GM18909 (cell line): Measurements from ENCODE around the gene CLNK.
A peak's percentile ranks its signal among the peaks of the same experiment; 100 is the strongest.

Experiments used
- ATAC-seq: cut with Tn5 transposase; IDR thresholded peaks from one replicate; pipeline ENCODE4 v1.9.1; 2021; ENCODE audit warnings: mild to moderate bottlenecking; ENCODE audit not compliant: unreplicated experiment, poor library complexity

Gene CLNK

DNA sequence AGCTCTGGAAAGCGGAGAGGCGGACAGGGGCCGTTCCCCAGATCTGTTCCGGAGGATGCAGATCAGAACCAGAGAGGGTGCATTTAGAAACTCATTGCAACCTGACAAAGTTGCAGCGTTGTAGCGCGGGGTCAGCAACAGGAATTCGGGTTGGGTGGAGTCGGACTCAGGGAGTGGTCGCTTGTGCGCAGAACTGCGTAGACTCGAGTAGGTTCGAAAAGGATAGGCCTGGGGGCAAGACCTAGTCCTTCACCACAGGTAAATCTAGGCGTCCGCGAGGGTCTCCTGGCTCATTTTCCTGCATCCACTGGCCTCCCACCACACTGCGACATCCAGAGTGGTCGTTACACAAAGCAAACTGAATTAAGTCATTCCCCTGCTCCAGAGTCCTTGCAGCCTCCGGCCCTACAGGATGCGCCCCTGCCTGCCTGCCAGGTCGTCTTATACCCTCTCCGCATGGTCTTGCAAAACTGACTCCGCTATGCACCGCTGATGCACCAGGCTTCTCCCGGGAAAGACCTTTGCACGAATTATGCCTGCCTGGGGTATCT is 222.6 kb downstream of the CLNK start:
- ATAC-seq = no peak

DNA sequence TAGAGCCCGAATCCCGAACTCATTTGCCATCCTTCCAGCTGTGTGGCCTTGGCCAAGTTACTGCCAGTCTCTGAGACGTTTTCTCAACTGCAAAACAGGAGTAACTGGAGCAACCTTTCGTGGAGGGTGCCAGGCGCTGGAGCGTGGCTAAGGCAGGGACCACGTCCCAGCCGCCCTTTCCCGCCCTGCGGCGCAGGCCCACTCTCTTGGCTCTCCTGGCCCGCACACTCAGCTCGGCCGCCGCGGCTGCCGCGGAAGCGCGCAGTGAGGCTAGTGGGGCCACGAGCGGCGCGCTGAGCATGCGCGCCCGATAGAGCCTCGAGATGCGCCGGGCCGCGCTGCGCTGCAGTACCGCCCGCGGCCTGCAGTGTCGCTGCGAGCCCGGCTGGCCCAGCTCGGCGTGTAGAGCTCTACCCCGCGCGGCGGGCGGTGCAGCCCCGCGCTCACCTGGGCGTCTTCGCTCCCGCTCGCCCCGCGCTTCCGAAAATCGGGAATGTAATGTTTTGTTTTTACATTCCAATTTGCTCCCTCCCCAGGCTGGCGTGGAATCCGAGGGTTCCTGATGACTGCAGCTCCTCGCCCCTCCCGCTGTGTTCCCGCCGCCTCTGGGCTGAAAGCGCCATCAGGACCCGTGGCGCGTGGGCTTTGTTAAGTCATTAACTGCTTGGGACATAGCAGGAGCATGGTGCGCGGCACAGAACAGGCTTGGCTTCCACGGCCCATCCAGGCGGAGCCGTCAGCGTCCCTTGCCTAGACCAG is 223.3 kb downstream of the CLNK start:
- peak; percentile 84 for ATAC-seq

DNA sequence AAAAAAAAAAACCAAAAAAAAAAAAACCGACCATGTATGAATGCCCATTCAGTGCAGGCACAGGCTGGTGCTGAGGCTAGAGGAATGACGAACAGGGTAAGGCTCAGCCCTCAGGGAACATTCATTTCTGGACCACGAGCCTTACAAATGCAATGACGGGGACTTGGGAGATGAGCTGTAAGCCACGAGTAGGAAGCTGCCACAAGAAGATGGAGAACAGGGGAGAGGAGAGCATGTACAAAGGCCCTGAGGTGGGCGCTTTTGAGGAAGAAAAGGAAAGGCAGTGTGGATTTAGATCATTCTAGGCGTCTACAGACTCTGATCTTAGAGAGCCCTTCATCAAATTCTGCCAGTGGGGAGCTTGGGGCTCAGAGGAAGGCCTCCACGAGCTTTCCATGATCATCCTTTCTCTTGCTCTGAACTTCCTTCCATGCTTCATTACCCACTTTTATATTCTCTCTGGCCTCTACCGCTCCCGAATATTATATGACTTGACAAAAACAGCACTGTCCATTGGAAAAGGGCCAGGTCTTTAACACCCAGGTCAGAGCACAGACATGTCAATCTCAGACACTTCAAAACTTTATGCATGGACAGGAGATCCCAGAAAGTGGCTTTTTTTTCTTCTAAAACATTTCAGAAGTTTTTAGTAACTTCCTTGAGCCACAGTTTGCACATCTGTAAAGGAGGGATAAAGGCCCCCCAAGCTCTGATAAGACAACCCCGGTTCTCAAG is 224.1 kb downstream of the CLNK start:
- no peak for ATAC-seq

DNA sequence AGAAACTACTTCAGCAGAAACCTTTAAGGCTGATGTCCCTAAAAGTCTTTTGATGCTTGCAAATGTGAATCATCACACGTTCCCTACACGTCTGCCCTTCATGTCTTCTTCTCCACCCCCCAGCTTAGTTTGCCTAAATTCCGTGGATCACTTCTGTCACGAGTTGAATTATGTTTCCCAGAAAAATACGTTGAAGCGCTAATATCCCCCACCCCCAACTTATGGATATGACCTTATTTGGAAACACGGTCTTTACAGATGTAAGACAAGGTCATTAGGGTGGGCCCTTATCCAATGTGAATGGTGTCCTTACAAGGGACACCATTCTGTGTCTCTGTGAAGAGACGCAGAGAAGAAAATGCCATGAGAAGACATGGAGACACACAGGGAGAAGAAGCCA is 225.3 kb downstream of the CLNK start:
- ATAC-seq = no peak

- ATAC-seq = no peak
These were observed 226.4 kb downstream of the CLNK start for GRCh38 chr4:10458177-10458576.

DNA sequence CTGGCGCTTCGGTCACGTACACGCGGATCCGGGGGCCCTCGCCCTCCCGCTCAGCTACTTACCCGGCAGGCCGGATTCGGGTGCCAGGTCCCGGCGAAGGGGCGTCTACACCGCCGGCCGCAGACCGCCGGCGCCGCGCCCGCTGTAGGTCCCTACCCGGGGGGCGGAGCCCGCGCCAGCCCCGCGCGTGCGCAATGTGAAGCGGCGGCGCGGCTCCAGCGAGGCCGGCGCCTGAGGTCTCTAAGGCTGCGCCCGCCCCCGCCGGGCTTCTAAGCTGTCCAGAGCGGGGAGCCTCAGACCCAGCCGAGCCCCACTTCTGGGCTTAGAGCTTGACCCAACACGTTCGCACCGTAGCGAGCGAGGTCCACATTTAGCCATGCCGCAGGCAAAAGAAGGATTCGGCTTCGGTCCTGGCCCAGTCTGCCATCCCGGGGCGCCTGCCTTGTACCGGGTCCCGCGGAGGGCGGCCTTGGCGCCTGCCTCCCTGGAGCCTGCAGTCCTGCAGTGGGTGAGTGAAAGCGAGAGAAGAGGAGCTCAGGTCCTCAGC is 227.2 kb downstream of the CLNK start, which contains the start of gene ZNF518B:
Gene ZNF518B (minus strand): TSS at position 172 of the 547 bp plus-strand sequence. CDS start 11,098 bp downstream, outside the sequence.
- ATAC-seq = peak; percentile 80

DNA sequence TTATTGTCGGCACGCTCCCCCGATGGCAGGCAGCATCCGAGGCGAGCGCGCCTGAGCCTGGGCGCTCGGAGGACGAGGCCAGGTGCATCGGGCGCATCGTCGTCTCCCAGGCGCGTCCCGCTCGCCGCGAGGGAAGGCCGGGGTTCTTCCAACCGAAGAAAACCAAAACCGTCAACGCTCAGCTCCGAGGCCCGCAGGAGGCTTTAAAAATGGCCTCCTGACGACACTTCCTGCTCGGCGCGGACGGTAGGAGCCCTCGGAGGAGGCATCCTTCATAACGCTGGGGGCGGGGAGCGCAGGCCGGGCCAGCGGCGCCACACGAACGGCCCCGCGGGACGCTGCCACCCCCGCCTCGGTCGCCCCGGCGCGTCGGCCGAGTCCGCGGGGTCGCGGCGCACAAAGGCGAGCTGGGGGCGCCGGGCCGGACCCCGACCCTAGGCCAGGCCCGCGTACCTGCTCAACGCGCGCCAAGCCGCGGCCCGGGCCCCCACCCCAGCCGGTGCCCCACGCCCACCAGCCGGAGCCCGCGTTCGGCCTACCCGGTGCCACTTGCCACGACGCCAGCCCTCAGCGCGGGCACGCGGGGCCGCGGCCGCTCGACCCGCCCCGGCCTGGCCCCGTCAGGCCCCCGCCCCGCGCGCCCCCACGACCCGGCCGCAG is 227.8 kb downstream of the CLNK start:
- ATAC-seq = peak; percentile 66

DNA sequence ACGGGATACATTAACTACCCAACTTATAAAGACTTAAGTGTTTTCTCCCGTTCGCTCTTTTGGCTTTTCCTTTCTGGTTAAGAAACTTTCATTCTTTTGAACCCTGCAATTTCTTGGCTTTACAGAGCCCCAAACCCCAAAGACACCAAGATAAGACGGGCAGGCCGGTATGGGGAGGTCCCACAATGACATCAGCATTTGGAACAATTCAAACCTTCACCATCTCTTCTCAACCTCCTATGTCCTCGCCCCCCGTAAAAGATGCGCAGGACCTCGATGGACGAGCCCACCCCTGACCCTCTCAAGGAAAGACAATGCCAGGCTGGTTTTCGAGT is 228.3 kb downstream of the CLNK start:
- ATAC-seq = no peak

- ATAC-seq = no peak
These were observed 229.4 kb downstream of the CLNK start for GRCh38 chr4:10455133-10455532.

DNA sequence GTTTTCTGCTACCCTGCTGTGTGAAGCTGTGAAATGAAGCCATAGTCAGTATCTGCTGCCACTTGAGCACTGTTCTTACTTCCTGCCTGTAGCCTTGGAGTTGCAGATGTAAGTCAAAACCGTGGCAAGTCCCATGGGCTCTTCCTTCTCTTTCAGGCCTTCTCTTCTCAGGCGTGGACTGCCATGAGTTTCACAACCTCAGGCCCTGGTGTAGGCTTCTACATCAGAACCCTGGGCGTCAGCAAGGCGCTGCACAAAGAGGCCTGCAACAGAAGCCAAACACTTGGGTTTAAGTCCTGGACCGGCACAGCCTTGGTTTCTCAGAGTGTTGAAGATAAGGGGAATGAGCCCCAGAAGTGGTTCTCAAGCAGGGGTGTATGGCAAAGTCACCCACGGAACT is 229.8 kb downstream of the CLNK start:
- ATAC-seq = no peak

GRCh38 chr4:10454121-10454520 is 230.4 kb downstream of the CLNK start:
- ATAC-seq = no peak

DNA sequence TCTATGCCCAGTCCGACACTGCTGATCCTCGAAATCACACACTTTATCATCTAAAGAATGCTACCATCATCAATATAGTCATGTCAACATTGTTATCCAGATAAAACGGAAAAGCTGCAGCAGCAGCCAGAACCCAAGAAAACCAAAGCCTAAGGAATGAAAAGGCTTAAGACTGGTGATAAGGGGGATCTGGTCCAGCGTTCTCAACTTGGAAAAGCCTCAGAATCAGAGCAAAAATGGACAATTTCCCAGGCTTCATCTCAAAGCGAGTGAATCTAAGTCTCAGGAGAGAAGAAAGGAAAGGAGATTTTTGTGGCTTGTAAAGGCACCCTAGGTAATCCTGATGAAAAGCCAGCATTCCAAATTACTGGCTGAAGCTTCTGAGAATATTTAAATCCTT is 235.6 kb downstream of the CLNK start:
- no peak for ATAC-seq

- ATAC-seq = no peak
These were observed 241.6 kb downstream of the CLNK start for GRCh38 chr4:10442976-10443375.

GRCh38 chr4:10441512-10441911 is 243.1 kb downstream of the CLNK start:
- no peak for ATAC-seq

GRCh38 chr4:10438924-10439323 is 245.6 kb downstream of the CLNK start:
- ATAC-seq = no peak

GRCh38 chr4:10437735-10438134 is 246.8 kb downstream of the CLNK start:
- ATAC-seq = no peak
